ENCODE measurements around the gene FILIP1.
"Not testable (repeated sequence)": the region's sequence is repeated elsewhere in the genome, so short reads cannot be mapped to it uniquely, and the experiment has no call there.

The FILIP1 gene

DNA sequence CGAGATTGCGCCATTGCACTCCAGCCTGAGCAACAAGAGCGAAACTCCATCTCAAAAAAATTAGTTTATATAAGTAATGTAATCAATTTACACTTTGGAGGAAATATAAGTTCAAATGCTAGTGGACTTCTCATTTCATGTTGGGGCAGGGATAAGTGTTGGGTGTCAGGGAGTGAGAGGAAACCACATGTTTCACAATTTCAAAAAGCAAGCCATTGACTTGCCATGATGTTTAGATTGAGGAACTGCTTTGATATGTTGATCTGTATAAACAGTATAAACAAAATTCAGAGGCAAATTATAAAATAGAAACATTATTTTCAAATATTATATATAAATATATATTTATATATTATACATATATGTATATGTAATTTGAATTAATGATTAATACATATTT, 42.7 kb downstream of the FILIP1 start:
- no peak for DNase-seq

DNA sequence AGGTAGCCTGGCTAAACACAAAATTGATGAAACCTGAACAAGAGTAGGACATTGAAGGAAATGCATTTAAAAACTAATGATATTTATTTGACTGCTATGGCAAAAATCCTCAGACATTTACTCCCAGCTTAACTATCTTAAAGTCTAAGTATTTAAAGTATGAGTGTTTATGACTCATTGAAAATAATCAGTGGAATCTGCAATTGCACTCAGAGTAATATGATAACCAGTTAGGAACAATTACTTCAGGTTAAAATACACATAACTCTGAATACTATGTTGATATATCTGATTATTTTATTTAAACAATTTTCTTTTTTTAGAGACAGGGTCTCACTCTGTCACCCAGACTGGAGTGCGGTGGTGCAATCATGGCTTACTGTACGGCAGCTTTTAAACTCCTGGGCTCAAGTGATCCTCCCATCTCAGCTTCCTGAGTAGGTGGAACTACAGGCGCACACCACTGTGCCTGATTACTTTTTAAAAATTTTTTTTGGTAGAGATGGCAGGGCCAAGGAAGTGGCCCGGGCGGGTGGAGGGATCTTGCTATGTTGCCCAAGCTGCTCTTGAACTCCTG, 43.9 kb downstream of the FILIP1 start:
- DNase-seq: no peak

- DNase-seq: no peak
Measured at GRCh38 chr6:75446241-75446880, 47.2 kb downstream of the FILIP1 start.

DNA sequence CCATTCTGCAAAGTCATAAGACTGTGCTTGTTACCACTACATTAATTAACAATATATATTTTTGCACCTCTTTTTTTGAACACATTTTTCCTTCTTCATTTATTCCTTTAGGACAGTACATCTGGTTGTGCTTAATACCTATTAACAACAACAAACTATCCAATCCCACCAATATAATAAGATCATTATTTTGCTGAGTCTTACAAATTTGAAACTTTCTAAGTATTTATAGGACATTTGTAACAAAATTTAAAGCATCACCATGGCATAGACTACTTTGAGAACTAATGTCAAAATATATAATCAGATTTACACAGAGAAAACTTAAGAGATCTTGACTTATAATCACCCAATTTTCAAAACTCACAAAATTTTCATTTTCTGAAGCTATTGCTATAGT, 47.9 kb downstream of the FILIP1 start:
- no peak for DNase-seq

GRCh38 chr6:75444899-75445298, 48.7 kb downstream of the FILIP1 start:
- no peak for DNase-seq

- not testable (repeated sequence) for DNase-seq
Measured at GRCh38 chr6:75441883-75442282, 51.7 kb downstream of the FILIP1 start.

DNA sequence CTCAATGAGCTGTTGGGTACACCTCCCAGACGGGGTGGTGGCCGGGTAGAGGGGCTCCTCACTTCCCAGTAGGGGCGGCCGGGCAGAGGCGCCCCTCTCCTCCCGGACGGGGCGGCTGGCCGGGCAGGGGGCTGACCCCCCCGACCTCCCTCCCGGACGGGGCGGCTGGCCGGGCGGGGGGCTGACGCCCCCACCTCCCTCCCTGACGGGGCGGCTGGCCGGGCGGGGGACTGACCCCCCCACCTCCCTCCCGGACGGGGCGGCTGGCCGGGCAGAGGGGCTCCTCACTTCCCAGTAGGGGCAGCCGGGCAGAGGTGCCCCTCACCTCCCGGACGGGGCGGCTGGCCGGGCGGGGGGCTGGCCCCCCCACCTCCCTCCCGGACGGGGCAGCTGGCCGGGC, 52.1 kb downstream of the FILIP1 start:
- DNase-seq: not testable (repeated sequence)

DNA sequence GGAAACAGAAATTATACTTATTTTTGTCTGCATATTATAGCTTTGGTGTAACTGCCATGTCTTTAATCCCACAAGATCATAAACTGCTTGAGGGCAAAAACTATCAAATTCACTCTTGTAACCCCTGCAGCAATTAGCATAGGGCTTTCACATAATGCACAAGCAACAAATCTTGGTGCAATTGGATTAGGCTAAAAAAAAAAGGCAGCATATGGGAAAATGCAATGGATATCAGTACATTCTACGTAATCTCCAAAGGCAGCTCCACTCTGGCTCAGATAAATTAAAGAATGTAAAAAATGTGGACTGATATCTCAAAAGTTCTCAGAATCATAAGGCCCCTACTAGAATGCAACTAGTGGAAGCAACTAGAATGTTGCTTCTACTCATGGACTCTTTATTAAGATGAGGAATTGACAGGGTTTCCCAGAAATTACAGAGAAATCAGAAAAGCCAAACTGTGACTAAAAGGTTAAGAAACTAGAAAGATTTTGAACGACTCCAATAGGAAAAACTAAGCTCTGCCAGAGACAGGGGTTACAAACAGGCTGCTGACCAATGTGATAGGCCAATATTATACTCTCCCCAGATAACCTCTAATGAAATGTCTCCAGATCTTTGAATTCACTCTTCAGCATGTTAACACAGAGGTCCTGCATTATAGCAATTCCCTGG, 55.0 kb downstream of the FILIP1 start:
- no peak for DNase-seq

- DNase-seq: no peak
Measured at GRCh38 chr6:75438013-75438431, 55.6 kb downstream of the FILIP1 start.

DNA sequence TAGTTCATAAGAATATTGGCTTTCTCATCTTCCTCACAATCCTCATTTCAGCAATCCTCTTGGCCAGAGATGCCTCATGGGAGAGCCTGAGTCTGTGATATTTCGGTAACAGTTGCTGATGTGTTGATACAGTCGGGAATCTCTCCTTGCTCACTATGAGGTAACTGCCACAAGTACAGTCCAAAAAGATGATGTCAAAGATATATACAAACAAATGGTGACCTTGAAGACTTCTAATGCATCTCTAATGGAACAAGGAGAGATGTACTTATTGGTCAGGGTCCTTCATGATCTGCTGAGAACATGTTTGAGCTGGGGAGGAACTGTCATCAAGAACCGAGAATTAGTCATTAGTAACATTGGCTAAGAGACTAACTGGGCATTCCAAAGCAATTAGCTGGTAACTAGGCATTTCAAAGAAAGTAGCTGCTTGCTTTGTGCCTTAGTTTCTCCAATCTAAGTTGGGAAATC, 56.1 kb downstream of the FILIP1 start:
- no peak for DNase-seq

GRCh38 chr6:75436869-75437268, 56.7 kb downstream of the FILIP1 start:
- no peak for DNase-seq

- DNase-seq: not testable (repeated sequence)
Measured at GRCh38 chr6:75432809-75433208, 60.8 kb downstream of the FILIP1 start.

DNA sequence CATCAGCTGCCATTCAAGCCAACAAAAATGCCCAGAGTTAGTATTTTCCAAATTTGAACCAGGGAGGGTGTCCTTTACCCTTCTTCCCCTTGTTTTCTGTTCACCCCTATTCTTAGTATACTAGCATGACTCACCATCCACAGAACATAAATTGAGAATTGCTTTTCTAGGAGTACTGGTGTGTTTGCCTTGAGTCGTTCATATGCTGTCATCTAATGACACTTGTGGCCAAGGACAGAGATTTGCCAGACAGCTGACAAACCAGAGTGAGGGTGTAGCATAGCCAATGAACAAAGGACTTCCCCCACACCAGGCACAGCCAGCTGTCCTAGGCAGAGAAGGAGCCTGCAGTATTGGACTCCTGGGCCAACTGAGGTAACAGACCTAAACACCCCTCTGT, 62.2 kb downstream of the FILIP1 start:
- no peak for DNase-seq

- DNase-seq: peak; percentile 16
Measured at GRCh38 chr6:75430631-75431325, 62.8 kb downstream of the FILIP1 start.

GRCh38 chr6:75429061-75429703, 64.4 kb downstream of the FILIP1 start:
- DNase-seq: no peak

DNA sequence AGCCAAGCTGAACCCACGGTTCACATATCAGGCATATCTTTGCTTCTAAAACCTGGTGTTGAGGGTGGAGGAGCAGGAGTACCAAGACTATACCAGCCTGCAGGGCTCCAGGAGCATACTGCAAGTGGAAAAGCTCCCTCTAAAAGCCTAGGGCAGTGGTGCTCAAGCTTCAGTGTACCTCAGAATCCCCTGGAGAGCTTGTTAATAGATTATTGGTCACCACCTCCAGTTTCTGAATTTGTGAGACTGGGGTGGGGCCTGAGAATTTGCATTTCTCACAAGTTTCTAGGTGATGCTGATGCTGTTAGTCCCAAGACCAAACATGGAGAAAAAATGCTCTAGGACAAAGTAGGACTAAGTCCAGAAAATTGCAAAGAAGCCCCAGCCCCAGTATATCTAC, 65.4 kb downstream of the FILIP1 start:
- DNase-seq: no peak

DNA sequence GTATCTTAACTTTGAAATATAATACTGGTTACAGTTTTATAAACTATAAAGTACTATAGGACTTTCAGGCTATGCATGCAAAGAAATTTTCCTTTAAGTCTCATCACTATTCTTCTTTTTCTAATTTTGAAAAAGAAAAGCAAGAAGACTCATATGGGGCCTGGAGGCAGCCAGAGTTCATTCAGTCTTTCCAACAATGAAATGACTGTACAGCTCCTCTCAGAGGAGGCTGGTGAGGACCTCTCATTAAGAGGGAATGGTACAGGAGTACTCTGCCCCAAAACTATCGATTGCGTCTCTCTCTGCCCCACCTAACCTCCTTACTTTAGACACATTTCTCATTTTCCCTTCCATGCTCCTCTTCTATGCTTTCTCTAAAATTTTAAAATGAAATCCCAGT, 66.3 kb downstream of the FILIP1 start:
- no peak for DNase-seq

GRCh38 chr6:75424618-75425548, 68.7 kb downstream of the FILIP1 start:
- DNase-seq: no peak

DNA sequence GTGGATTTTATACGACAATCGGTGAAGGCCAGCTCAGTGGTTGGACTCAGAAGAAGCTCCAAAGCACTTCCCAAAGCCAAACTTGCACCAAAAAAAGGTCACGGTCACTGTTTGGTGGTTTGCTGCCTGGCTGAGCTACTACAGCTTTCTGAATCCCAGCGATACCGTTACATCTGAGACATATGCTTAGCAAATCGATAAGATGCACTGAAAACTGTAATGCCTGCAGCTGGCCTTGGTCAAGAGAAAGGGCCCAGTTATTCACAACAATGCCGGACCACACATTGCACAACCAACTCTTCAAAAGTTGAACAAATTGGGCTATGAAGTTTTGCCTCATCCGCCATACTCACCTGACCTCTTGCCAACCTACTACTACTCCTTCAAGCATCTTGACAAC, 70.2 kb downstream of the FILIP1 start:
- DNase-seq: no peak

DNA sequence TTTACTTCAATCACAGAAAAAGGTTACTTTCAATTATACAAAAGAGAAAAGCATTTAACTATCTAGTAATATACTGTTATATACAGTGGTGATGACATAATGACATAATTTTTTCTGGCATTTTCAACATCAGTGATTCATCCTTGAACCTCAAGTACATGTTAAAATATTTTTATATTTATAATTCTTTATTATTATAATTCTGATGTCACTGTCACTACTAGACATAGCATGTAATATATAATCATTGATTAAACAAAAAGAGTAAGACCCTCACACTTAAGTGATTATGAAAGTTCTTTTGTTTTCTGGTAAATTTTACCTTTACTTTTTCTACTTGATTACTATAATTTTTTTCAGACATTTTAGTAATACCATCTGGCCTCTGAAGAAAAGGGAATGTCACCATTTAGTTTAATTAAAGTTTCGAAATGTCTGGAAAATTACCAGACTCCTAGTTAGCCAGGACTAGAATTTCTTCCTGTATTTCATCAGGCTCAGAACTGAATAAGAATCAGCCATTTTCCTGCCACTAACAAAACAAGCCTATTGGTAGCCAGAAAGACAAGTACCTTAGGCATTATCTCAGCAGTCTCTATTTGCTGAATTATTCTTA, 71.5 kb downstream of the FILIP1 start:
- no peak for DNase-seq
